Measurements from ENCODE around the gene CLINT1. TPM values are rescaled to one million over a fixed set of nuclear protein-coding genes. Genes with fewer than 3 reads are reported as not detected.

Gene CLINT1
- total and polyA plus RNA-seq, 2 of the 4 experiments (the other 2 are of a cell fraction): 144 to 146 TPM

GRCh38 chr5:157862183-157862851 lies 3.4 kb upstream of the CLINT1 start:
- Histone ChIP-seq H3K36me3 (ENCODE audit: control insufficient read depth, insufficient read depth, low read length) (no peaks in the 10 kb centered on the region), H3K79me1 (ENCODE audit: low read depth in 1 of 2, low read length in 2 of 2) (peaks cover 0 to 12% of the 10 kb centered on the region in 2 experiments; a peak in 1 of 4 replicates)

More at GRCh38 chr5:157862183-157862851, 3.4 kb upstream of the CLINT1 start:
- H2AK9ac ChIP-seq (replicated peaks; ENCODE audit: low read depth, low read length, poor library complexity): no peak overlapping the region
- no TSS peak for BruUV-seq (replicated peaks)
- H2AK5ac ChIP-seq (ENCODE audit: low read depth, low read length): no peak overlapping the region
- H3K4me2 ChIP-seq (ENCODE audit: low read depth, low read length): no peak overlapping the region
- H3K9ac ChIP-seq (ENCODE audit: low read depth, low read length): no peak overlapping the region
- no peak overlapping the region for H3K23ac ChIP-seq (ENCODE audit: low read depth, low read length)
- H4K20me1 ChIP-seq (ENCODE audit: insufficient read depth, low read length): peaks cover 12% of the 10 kb centered on the region; the same call in 1 of the 2 replicates
- ATAC-seq (ENCODE audit: low read depth): no peak
- H4K8ac ChIP-seq (ENCODE audit: low read depth in 2 of 2, low read length in 2 of 2): no peak overlapping the region
- dilution Hi-C loops (cut with HindIII; ENCODE audit: low sequenced_read_pairs, unreplicated experiment): no loop called here
- no peak overlapping the region for H3K18ac ChIP-seq (ENCODE audit: low read depth, low read length)
- H3K14ac ChIP-seq (replicated peaks; ENCODE audit: low read depth, low read length): no peak overlapping the region
- no peak overlapping the region for H4K5ac ChIP-seq (ENCODE audit: low read depth, low read length)
- peaks cover 8% of the 10 kb centered on the region for H3K4me1 ChIP-seq (ENCODE audit: control insufficient read depth, insufficient read depth, low read length)
- H3K4me3 ChIP-seq (ENCODE audit: insufficient read depth, low read depth, low read length): no peak overlapping the region
- in situ Hi-C loops (cut with MboI; ENCODE audit: low sequenced_read_pairs): no loop called here
- intact Hi-C loops (cut with micrococcal nuclease): no loop called here
- no peak overlapping the region for H2AFZ ChIP-seq (replicated peaks; ENCODE audit: low read length, poor library complexity)
- POLR2A ChIA-PET (ENCODE audit: unreplicated experiment): no interaction called here
- H2BK5ac ChIP-seq (ENCODE audit: low read depth, low read length, poor library complexity, severe bottlenecking): no peak overlapping the region
- CTCF ChIA-PET: interaction anchor here (0.8 kb wide), 1 partner anchor 34 kb away, joined by 3 read pairs; no protein-coding TSS in a partner anchor
- H3K4ac ChIP-seq (ENCODE audit: low read depth, low read length): no peak overlapping the region
- H3K27ac ChIP-seq (ENCODE audit: insufficient read depth, low read length): no peak overlapping the region
- H3K9me3 ChIP-seq (ENCODE audit: control insufficient read depth, insufficient read depth, low read length): no peaks in the 10 kb centered on the region
- no peak for DNase-seq
- H4K91ac ChIP-seq (ENCODE audit: insufficient read depth, low read depth, low read length): no peak overlapping the region
- no peaks in the 10 kb centered on the region; the same call in 1 of the 2 replicates for H3K9me1 ChIP-seq (ENCODE audit: insufficient read depth, low read length)
- no peak overlapping the region for H3K56ac ChIP-seq (ENCODE audit: extremely low read depth, insufficient read depth, low read length)
- H2BK15ac ChIP-seq (ENCODE audit: low read depth, low read length): no peak overlapping the region
- no peaks in the 10 kb centered on the region for H3K27me3 ChIP-seq (ENCODE audit: control insufficient read depth, insufficient read depth, low read length)
- 80% methylated on average over 2 of the region's 6 CpGs; no CpG with 5 or more reads in 1 of the 2 experiments for WGBS, 2 experiments (ENCODE audit: extremely low coverage in 2 of 2, insufficient read length in 1 of 2)
- no peak overlapping the region for H2BK20ac ChIP-seq (ENCODE audit: low read depth, low read length)
- H2BK120ac ChIP-seq (ENCODE audit: low read depth, low read length): no peak overlapping the region
- no peak for TF ChIP-seq FOS (IDR thresholded peaks at IDR 0.05; ENCODE audit: low read depth, low read length)
- no peak for TF ChIP-seq CEBPB (IDR thresholded peaks at IDR 0.05; ENCODE audit: low read depth, low read length)
- TF ChIP-seq USF2 (IDR thresholded peaks at IDR 0.05; ENCODE audit: low read depth, low read length): no peak
- TF ChIP-seq RCOR1 (IDR thresholded peaks at IDR 0.05; ENCODE audit: insufficient replicate concordance, low read length): no peak
- no peak for TF ChIP-seq CHD1 (IDR thresholded peaks at IDR 0.05; ENCODE audit: low read depth, low read length)
- TF ChIP-seq MXI1 (IDR thresholded peaks at IDR 0.05; ENCODE audit: borderline replicate concordance, low read depth, low read length): no peak
- TF ChIP-seq ELK1 (IDR thresholded peaks at IDR 0.05; ENCODE audit: borderline replicate concordance, low read depth, low read length): no peak
- TF ChIP-seq RFX5 (IDR thresholded peaks at IDR 0.05; ENCODE audit: low read depth, low read length): no peak
- TF ChIP-seq NFE2L2 (IDR thresholded peaks at IDR 0.05; ENCODE audit: low read depth, low read length): no peak
- TF ChIP-seq CTCF (conservative IDR thresholded peaks at IDR 0.05; ENCODE audit: low read depth, low read length): no peak
- no peak for TF ChIP-seq SMC3 (IDR thresholded peaks at IDR 0.05; ENCODE audit: low read depth, low read length)
- TF ChIP-seq POLR2A (IDR thresholded peaks at IDR 0.05; ENCODE audit: low read depth, low read length): no peak

All from IMR-90 (cell line).